LNCaP clone FGC (cell line): ENCODE results near the gene EXOC4.

Experiments
- DNase-seq: peaks from one replicate; pipeline ENCODE4 v3.0.0-alpha.2; 2011; ENCODE audit warnings: low read depth
- H3K4me3 ChIP-seq: 2 replicates; pipeline ENCODE4 v1.5.1; 2011; ENCODE audit warnings: mild to moderate bottlenecking, low read depth, low read length, control low read depth
- TF ChIP-seq, protein P1 (sequence below): IDR thresholded peaks from 2 replicates; pipeline ENCODE4 v1.5.1; 2012; ENCODE audit warnings: mild to moderate bottlenecking; ENCODE audit not compliant: control insufficient read depth, insufficient read depth; ENCODE audit errors: extremely low read depth

Gene EXOC4

DNA sequence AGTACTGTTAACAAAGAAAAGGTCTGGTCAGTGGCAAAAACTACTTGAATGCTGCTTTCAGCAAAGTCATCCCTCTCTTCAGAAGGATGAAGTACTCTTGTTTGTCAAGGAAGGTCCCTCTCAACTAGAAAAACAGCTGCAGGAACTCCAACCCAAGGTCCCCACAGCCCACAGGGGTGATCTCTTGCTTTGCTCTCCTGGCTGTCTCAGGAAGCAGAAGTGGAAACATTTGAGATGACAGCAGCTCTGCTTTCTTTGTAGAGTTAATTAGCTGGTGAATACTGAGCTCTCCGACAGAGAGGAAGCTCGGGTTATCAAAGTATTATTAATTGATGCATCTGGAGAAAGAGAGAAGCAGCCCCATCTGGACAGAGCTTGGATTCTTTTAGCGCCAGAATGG lies 848.8 kb downstream of the EXOC4 start:
- TF ChIP-seq, protein P1, sequence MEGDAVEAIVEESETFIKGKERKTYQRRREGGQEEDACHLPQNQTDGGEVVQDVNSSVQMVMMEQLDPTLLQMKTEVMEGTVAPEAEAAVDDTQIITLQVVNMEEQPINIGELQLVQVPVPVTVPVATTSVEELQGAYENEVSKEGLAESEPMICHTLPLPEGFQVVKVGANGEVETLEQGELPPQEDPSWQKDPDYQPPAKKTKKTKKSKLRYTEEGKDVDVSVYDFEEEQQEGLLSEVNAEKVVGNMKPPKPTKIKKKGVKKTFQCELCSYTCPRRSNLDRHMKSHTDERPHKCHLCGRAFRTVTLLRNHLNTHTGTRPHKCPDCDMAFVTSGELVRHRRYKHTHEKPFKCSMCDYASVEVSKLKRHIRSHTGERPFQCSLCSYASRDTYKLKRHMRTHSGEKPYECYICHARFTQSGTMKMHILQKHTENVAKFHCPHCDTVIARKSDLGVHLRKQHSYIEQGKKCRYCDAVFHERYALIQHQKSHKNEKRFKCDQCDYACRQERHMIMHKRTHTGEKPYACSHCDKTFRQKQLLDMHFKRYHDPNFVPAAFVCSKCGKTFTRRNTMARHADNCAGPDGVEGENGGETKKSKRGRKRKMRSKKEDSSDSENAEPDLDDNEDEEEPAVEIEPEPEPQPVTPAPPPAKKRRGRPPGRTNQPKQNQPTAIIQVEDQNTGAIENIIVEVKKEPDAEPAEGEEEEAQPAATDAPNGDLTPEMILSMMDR: no peak
- no peak for DNase-seq
- no peak overlapping the region for H3K4me3 ChIP-seq

DNA sequence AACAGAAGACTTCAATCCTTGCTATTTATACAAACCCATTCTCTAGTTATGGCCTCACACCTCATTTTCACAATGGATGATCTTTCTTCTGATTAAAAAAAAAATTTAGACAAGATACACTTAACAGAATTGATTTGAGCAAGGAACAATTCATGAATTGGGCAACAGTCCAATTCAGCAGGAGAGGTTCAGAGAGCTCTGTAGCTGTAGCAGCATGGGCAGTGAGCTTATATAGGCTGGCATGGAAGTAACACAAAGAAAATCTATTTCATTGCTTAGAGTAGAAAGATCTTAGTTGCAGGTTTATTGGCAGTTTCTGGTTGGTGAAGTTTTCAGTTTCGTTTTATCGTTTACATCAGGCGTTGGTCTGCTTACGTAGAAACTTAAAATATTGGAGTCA lies 851.3 kb downstream of the EXOC4 start:
- H3K4me3 ChIP-seq: no peak overlapping the region
- TF ChIP-seq, protein P1: no peak
- no peak for DNase-seq

DNA sequence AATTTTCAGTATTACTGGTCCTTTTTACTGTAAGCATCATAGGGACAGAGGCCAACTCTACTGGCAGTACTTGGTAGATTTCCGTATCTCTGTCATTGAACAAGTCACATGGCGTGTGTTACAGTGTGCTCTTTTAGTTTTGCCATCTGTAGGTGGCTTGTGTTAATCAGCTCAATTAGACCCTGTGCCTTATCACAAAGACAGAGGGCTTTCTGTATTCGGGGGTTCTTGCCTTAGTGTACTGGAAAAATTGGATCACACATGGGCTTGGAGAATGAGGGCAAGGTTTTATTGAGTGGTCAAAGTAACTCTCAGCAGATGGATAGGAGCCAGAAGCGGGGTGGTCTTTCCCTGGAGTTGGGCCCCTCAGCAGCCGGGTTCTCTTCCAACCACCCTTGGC lies 853.0 kb downstream of the EXOC4 start:
- TF ChIP-seq, protein P1: no peak
- no peak for DNase-seq
- no peak overlapping the region for H3K4me3 ChIP-seq

DNA sequence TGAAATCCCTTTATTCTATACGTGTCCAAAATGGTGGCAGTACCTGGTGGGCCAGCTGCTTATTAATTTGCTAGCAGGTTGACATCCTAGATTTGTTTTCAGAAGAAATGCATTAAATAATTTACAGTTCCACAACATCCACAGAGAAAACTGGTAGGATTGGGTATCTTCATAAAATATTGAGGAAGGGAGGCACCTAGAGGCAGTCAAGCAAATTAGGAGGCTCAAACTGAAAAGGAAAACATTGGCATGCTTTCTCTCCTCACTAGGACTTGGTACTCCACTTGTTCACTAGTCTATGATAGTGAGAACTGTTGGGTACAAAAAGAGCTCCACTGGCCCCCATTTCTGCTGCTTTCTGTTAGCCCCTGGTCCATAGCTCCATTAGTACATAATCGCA lies 855.9 kb downstream of the EXOC4 start:
- no peak overlapping the region for H3K4me3 ChIP-seq
- no peak for DNase-seq
- TF ChIP-seq, protein P1: peak; percentile 31; the same call in 1 of the 2 replicates

DNA sequence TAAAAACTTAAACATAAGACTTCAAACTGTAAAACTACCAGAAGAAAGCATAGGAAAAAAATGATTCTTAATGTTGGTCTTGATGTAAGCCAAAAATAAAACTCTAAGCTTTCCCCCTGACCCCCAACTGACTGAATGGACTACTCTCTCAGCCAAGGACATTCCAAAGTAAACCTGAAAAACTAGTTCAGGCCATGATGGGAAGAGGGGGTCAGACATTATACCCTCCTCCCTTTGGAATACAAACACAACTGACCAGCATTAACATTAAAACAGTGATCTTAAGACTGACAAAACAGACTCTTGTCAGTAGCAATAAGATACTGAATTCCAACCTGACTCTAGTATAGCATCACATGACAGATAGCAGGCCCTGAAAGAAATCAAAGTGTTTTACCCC lies 860.8 kb downstream of the EXOC4 start:
- TF ChIP-seq, protein P1: no peak
- H3K4me3 ChIP-seq: no peak overlapping the region
- no peak for DNase-seq

DNA sequence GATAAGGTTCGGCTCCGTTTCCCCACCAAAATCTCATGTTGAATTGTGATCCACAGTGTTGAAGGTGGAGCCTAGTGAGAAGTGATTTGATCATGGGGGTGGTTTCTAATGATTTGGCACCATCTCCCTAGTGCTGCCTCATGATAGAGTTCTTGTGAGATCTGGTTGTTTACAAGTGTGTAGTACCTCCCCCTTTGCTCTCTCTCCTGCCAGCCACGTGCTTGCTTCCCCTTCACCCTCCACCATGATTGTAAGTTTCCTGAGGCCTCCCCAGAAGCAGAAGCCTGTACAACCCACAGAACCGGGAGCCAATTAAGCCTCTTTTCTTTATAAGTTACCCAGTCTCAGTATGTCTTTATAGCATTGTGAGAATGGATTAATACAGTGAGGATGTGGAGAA lies 862.1 kb downstream of the EXOC4 start:
- TF ChIP-seq, protein P1: no peak
- no peak for DNase-seq

More for the DNA sequence above, 862.1 kb downstream of the EXOC4 start:
- H3K4me3 ChIP-seq: no peak overlapping the region
